ENCODE results near the gene RAB8A.

Gene RAB8A

GRCh38 chr19:16155128-16155527, 43.4 kb downstream of the RAB8A start:
- TF ChIP-seq CTCF (IDR thresholded peaks at IDR 0.05; ENCODE audit: low read depth, low read length, missing control alignments), result no peak
- H3K4me3 ChIP-seq (ENCODE audit: low read depth, low read length), result no peak overlapping the region
- no peak for DNase-seq (ENCODE audit: low read depth)

- H3K4me3 ChIP-seq (ENCODE audit: low read depth, low read length), result no peak overlapping the region
- DNase-seq (ENCODE audit: low read depth), result no peak
- TF ChIP-seq CTCF (IDR thresholded peaks at IDR 0.05; ENCODE audit: low read depth, low read length, missing control alignments), result no peak
Observed at GRCh38 chr19:16156904-16157303, 45.2 kb downstream of the RAB8A start.

GRCh38 chr19:16157601-16158000, 45.9 kb downstream of the RAB8A start:
- no peak for DNase-seq (ENCODE audit: low read depth)
- no peak overlapping the region for H3K4me3 ChIP-seq (ENCODE audit: low read depth, low read length)
- TF ChIP-seq CTCF (IDR thresholded peaks at IDR 0.05; ENCODE audit: low read depth, low read length, missing control alignments), result no peak

GRCh38 chr19:16159655-16160054, 48.0 kb downstream of the RAB8A start:
- no peak for TF ChIP-seq CTCF (IDR thresholded peaks at IDR 0.05; ENCODE audit: low read depth, low read length, missing control alignments)
- DNase-seq (ENCODE audit: low read depth), result no peak
- no peak overlapping the region for H3K4me3 ChIP-seq (ENCODE audit: low read depth, low read length)

GRCh38 chr19:16160445-16160942, 48.8 kb downstream of the RAB8A start:
- no peak overlapping the region for H3K4me3 ChIP-seq (ENCODE audit: low read depth, low read length)
- no peak for DNase-seq (ENCODE audit: low read depth)
- TF ChIP-seq CTCF (IDR thresholded peaks at IDR 0.05; ENCODE audit: low read depth, low read length, missing control alignments), result no peak

- no peak for TF ChIP-seq CTCF (IDR thresholded peaks at IDR 0.05; ENCODE audit: low read depth, low read length, missing control alignments)
- DNase-seq (ENCODE audit: low read depth), result no peak
Observed at GRCh38 chr19:16160943-16161560, 49.4 kb downstream of the RAB8A start.

GRCh38 chr19:16161840-16162239, 50.2 kb downstream of the RAB8A start:
- no peak for DNase-seq (ENCODE audit: low read depth)
- no peak overlapping the region for H3K4me3 ChIP-seq (ENCODE audit: low read depth, low read length)
- no peak for TF ChIP-seq CTCF (IDR thresholded peaks at IDR 0.05; ENCODE audit: low read depth, low read length, missing control alignments)

More at GRCh38 chr19:16160943-16161560, 49.4 kb downstream of the RAB8A start:
- H3K4me3 ChIP-seq (ENCODE audit: low read depth, low read length), result no peak overlapping the region
